Mesothelial cell of epicardium (in vitro differentiated cells): Measurements from ENCODE around the gene PSMD12. TPM values are rescaled to one million over a fixed set of nuclear protein-coding genes. Genes with fewer than 3 reads are reported as not detected.
A peak's percentile ranks its signal among the peaks of the same experiment; 100 is the strongest.
"Not testable (repeated sequence)": the region's sequence is repeated elsewhere in the genome, so short reads cannot be mapped to it uniquely, and the experiment has no call there.

Experiments
- DNase-seq, 2 experiments: peaks; one replicate each; pipeline ENCODE4 v3.0.0; 2021; ENCODE audit warnings: low spot score in 2 of 2; ENCODE audit not compliant: unreplicated experiment in 2 of 2
- H3K27ac Mint-ChIP-seq: 2 replicates; pipeline ENCODE4 v1.8.0; 2021; ENCODE audit warnings: mixed read lengths
- H3K27me3 Mint-ChIP-seq: 2 replicates; pipeline ENCODE4 v1.8.0; 2021; ENCODE audit warnings: low read depth, mixed read lengths
- H3K36me3 Mint-ChIP-seq: 2 replicates; pipeline ENCODE4 v1.8.0; 2021; ENCODE audit warnings: mixed read lengths
- H3K4me1 Mint-ChIP-seq: 2 replicates; pipeline ENCODE4 v1.8.0; 2021; ENCODE audit warnings: mixed read lengths
- H3K4me3 Mint-ChIP-seq: 2 replicates; pipeline ENCODE4 v1.8.0; 2021; ENCODE audit warnings: mild to moderate bottlenecking, moderate library complexity, mixed read lengths
- H3K9me3 Mint-ChIP-seq: 2 replicates; pipeline ENCODE4 v1.8.0; 2021; ENCODE audit warnings: mixed read lengths
- CTCF ChIP-seq: fragments of 200-600 bp; sonication (generic); IDR thresholded peaks from one replicate; pipeline ENCODE4 v1.5.0; 2021; ENCODE audit warnings: antibody characterized with exemption; ENCODE audit not compliant: unreplicated experiment
- total RNA-seq: library from RNA; stranded (reverse); gene quantifications from 3 replicates; pipeline ENCODE4 v1.2.1, GENCODE V29; 2021

Gene PSMD12
- total RNA-seq, 1 donor from 2014 or later = 41.7 TPM

GRCh38 chr17:67322042-67322787, 44.2 kb downstream of the PSMD12 start:
- H3K27me3 Mint-ChIP-seq = no peaks in the 10 kb centered on the region
- peak overlapping the region; percentile 51 for H3K27ac Mint-ChIP-seq
- no peak for DNase-seq
- no peaks in the 10 kb centered on the region for H3K36me3 Mint-ChIP-seq
- TF ChIP-seq CTCF = no peak
- peak overlapping the region; percentile 22 for H3K4me3 Mint-ChIP-seq
- H3K9me3 Mint-ChIP-seq = no peaks in the 10 kb centered on the region
- no peaks in the 10 kb centered on the region for H3K4me1 Mint-ChIP-seq

GRCh38 chr17:67321486-67321885, 44.9 kb downstream of the PSMD12 start:
- H3K4me3 Mint-ChIP-seq, H3K9me3 Mint-ChIP-seq, H3K27ac Mint-ChIP-seq, H3K27me3 Mint-ChIP-seq, H3K4me1 Mint-ChIP-seq, H3K36me3 Mint-ChIP-seq, DNase-seq: not testable (repeated sequence)

DNA sequence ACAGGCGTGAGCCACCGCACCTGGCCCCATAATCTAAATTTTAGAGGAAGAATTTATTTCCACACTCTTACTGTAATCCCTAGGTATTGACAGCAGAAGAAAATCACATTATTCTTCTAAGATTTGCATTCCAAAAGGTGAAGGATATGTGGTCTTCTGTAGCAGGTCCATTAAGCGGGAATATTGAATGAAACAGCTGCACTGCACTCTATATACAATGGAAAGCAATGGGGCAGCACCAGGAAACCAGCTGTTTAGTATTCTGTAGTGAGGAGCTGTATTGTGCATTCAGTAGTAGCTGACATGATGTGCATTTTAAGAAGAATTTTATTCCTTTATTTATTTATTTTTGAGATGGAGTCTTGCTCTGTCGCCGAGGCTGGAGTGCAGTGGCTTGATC, 49.6 kb downstream of the PSMD12 start:
- Mint-ChIP-seq H3K9me3 (no peaks in the 10 kb centered on the region), H3K27me3 (no peaks in the 10 kb centered on the region), H3K4me3 (no peak overlapping the region), H3K27ac (no peak overlapping the region), H3K4me1 (no peaks in the 10 kb centered on the region), H3K36me3 (no peaks in the 10 kb centered on the region)
- DNase-seq = no peak
- TF ChIP-seq CTCF = no peak

DNA sequence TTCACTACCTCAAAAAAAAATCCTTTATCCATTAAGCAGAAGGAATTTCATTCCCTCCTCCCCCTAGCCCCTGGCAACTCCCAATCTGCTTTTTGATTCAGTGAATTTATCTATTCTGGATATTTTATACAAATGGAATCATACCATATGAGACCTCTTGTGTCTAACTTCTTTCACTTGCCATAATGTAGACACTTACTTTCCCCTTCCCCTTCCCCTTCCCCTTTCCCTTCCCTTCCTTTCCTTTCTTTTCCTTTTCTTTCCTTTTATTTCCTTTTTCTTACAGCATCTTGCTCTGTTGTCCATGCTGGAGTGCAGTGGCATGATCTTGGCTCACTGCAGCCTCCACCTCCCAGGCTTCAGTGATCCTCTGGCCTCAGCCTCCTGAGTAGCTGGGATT, 50.5 kb downstream of the PSMD12 start:
- Mint-ChIP-seq H3K27me3 (no peaks in the 10 kb centered on the region), H3K27ac (no peak overlapping the region), H3K9me3 (no peaks in the 10 kb centered on the region), H3K36me3 (no peaks in the 10 kb centered on the region), H3K4me1 (no peaks in the 10 kb centered on the region), H3K4me3 (no peak overlapping the region)
- DNase-seq = no peak
- no peak for TF ChIP-seq CTCF

- no peaks in the 10 kb centered on the region for H3K4me1 Mint-ChIP-seq
- no peaks in the 10 kb centered on the region for H3K36me3 Mint-ChIP-seq
- H3K4me3 Mint-ChIP-seq = no peak overlapping the region
- no peak overlapping the region for H3K27ac Mint-ChIP-seq
- no peaks in the 10 kb centered on the region for H3K9me3 Mint-ChIP-seq
- TF ChIP-seq CTCF = no peak
- no peak for DNase-seq
- H3K27me3 Mint-ChIP-seq = no peaks in the 10 kb centered on the region
These were observed 54.1 kb downstream of the PSMD12 start for GRCh38 chr17:67312265-67312664.

DNA sequence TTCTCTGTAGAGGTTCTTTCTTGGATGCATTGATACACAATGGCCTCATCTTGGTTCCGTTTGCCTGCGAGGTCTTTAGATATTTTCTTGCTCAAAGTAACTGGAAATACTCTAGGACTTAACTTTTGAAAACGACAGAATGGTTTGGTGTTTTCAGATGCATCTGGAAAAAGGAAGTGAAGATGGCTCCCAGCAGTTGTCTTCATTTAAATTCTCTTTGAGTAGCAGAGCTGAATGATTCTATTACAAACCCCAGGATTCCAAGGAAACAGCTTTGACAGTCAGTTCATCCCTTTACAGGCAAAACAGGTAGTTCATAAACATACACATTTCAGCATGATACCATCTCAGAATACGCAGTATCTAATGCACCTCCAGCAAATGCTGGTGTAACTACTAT, 54.8 kb downstream of the PSMD12 start:
- H3K4me1 Mint-ChIP-seq = no peaks in the 10 kb centered on the region
- no peaks in the 10 kb centered on the region for H3K36me3 Mint-ChIP-seq
- no peak overlapping the region for H3K27ac Mint-ChIP-seq

More for the DNA sequence above, 54.8 kb downstream of the PSMD12 start:
- no peaks in the 10 kb centered on the region for H3K27me3 Mint-ChIP-seq
- H3K4me3 Mint-ChIP-seq = no peak overlapping the region
- no peak for DNase-seq
- TF ChIP-seq CTCF = no peak
- no peaks in the 10 kb centered on the region for H3K9me3 Mint-ChIP-seq
